Stimulated activated CD8-positive, alpha-beta memory T cell treated with anti-CD3 and anti-CD28 coated beads, Interleukin-4, amount 100 ng/mL, for 1 hour (primary cell): ENCODE results near the gene ANKS1A.
A peak's percentile ranks its signal among the peaks of the same experiment; 100 is the strongest.
"Not testable (repeated sequence)": the region's sequence is repeated elsewhere in the genome, so short reads cannot be mapped to it uniquely, and the experiment has no call there.

Source experiments
- DNase-seq, 2 donors: peaks; one replicate each; pipeline ENCODE4 v3.0.0-alpha.2; 2020; ENCODE audit warnings: low read depth in 2 of 2, low spot score in 1 of 2

The ANKS1A gene

GRCh38 chr6:34885837-34886236, 3.2 kb upstream of the ANKS1A start:
- not testable (repeated sequence) for DNase-seq

- DNase-seq: peak; percentile 81 to 86
These were observed 1.1 kb upstream of the ANKS1A start, which contains the start of gene TAF11 for GRCh38 chr6:34887753-34888513. Gene TAF11, minus strand, starts transcription at chr6:34888042. Its CDS starts 85 bp downstream, at chr6:34887957.

- no peak for DNase-seq
These were observed 570 bp upstream of the ANKS1A start for GRCh38 chr6:34888514-34888856.

- no peak for DNase-seq
These were observed 1.5 kb downstream of the ANKS1A start for GRCh38 chr6:34890533-34890925.

- DNase-seq: no peak
These were observed 2.2 kb downstream of the ANKS1A start for GRCh38 chr6:34891296-34891695.

- no peak for DNase-seq
These were observed 5.6 kb downstream of the ANKS1A start for GRCh38 chr6:34894693-34895092.

- no peak for DNase-seq
These were observed 8.1 kb downstream of the ANKS1A start for GRCh38 chr6:34897130-34897529.

GRCh38 chr6:34897716-34898115, 8.7 kb downstream of the ANKS1A start:
- DNase-seq: no peak

GRCh38 chr6:34899748-34900147, 10.7 kb downstream of the ANKS1A start:
- not testable (repeated sequence) for DNase-seq

GRCh38 chr6:34900321-34901031, 11.4 kb downstream of the ANKS1A start:
- no peak for DNase-seq

GRCh38 chr6:34901930-34902329, 12.9 kb downstream of the ANKS1A start:
- DNase-seq: no peak

GRCh38 chr6:34904990-34905613, 16.0 kb downstream of the ANKS1A start:
- DNase-seq: no peak

GRCh38 chr6:34906826-34907225, 17.8 kb downstream of the ANKS1A start:
- no peak for DNase-seq

GRCh38 chr6:34908194-34908593, 19.1 kb downstream of the ANKS1A start:
- DNase-seq: no peak

- no peak for DNase-seq
These were observed 20.3 kb downstream of the ANKS1A start for GRCh38 chr6:34909320-34909883.

GRCh38 chr6:34911822-34912221, 22.8 kb downstream of the ANKS1A start:
- DNase-seq: no peak

- no peak for DNase-seq
These were observed 23.8 kb downstream of the ANKS1A start for GRCh38 chr6:34912715-34913464.

GRCh38 chr6:34914358-34914757, 25.3 kb downstream of the ANKS1A start:
- no peak for DNase-seq

GRCh38 chr6:34916348-34916967, 27.4 kb downstream of the ANKS1A start:
- DNase-seq: no peak

- no peak for DNase-seq
These were observed 28.7 kb downstream of the ANKS1A start for GRCh38 chr6:34917626-34918285.
